Ovary (tissue), 9 donors: ENCODE results near the gene CNTN5. TPM values are rescaled to one million over a fixed set of nuclear protein-coding genes. Genes with fewer than 3 reads are reported as not detected.

Experiments used
- DNase-seq, 5 donors: peaks; one replicate each; pipeline ENCODE4 v3.0.0-alpha.2; 2019 to 2020
- H3K27ac ChIP-seq, 2 donors: fragments of 200-600 bp; one replicate each; pipeline versions ENCODE4 v1.5.1 to v1.8.0; 2019 to 2022
- H3K27me3 ChIP-seq: fragments of 200-600 bp; one replicate; pipeline ENCODE4 v1.8.0; 2022
- H3K36me3 ChIP-seq: fragments of 200-600 bp; sonication (generic); one replicate; pipeline ENCODE4 v1.5.1; 2019
- H3K4me1 ChIP-seq: one replicate; pipeline ENCODE4 v1.8.1; 2013; ENCODE audit warnings: mild to moderate bottlenecking, moderate library complexity; ENCODE audit not compliant: insufficient read depth
- H3K4me3 ChIP-seq: fragments of 200-600 bp; sonication (generic); one replicate; pipeline ENCODE4 v1.5.1; 2017
- H3K9me3 ChIP-seq, 2 donors: fragments of 200-600 bp in 1 of 2; sonication (generic) in 1 of 2; one replicate each; pipeline versions ENCODE4 v1.5.1 to v1.8.1; 2013 to 2019; ENCODE audit warnings: mild to moderate bottlenecking in 1 of 2, moderate library complexity in 1 of 2
- EP300 ChIP-seq: sonication (generic); formaldehyde crosslinking; IDR thresholded peaks from one replicate; pipeline ENCODE4 v1.6.1; 2017; ENCODE audit warnings: antibody characterized with exemption
- POLR2A ChIP-seq: fragments of 450-650 bp; IDR thresholded peaks from one replicate; pipeline ENCODE4 v1.6.1; 2017; ENCODE audit warnings: antibody characterized with exemption, mild to moderate bottlenecking, moderate library complexity
- WGBS, 3 donors: extraction: QIAGEN DNeasy Blood & Tissue Kit in 1 of 3; methylation state at CpG; one replicate each; pipeline versions ENCODE4 v1.1.5 to v1.1.7; 2013 to 2017; 5-methylcytosine and 5-hydroxymethylcytosine counted together
- intact Hi-C, 4 donors: fragments of 100-400 bp; cut with DNase I; formaldehyde crosslinking; loops; one replicate each; pipeline versions ENCODE4 v1.11.0 to v1.15.1; 2022 to 2023
- polyA plus RNA-seq, 2 donors: library from polyadenylated mRNA; stranded (reverse); fragments of 200-250 nt in 1 of 2; fragments of 350-450 nt in 1 of 2; fragmentation: Illumina TruSeq in 1 of 2; extraction: RNeasy Lipid Tissue Mini Kit (QIAGEN cat#74804) in 1 of 2; gene quantifications; one replicate each; pipeline ENCODE4 v1.2.3, GENCODE V29; 2013 to 2014
- total RNA-seq, 7 donors: library from RNA; depleted of rRNA in 2 of 7; stranded (reverse); fragments of >200 nt in 2 of 7; fragmentation: NEBNext Ultra II Directional in 3 of 7; extraction: Animal tissue kit (Norgen Biotek cat#: 25700) in 3 of 7; gene quantifications; one replicate each; pipeline versions ENCODE4 v1.1.0 to v1.2.4, GENCODE V29; 2016 to 2023
- TF ChIP-seq, protein P1 (sequence below), 3 donors: fragments of 450-650 bp in 2 of 3; fragments of 200-600 bp in 1 of 3; IDR thresholded peaks; one replicate each; pipeline versions ENCODE4 v1.5.1 to v1.8.0; 2016 to 2022; ENCODE audit warnings: antibody characterized with exemption in 3 of 3, mild to moderate bottlenecking in 1 of 3
- donor health status: DM: no; HTN: no; CAD: no; lungs with moderate emphysema.
- donor health status: DM: no; HTN: no; CAD: no.
- donor health status: Bipolar disorder and iron deficiency.
- donor health status: DM: yes; HTN: yes; CAD: no.
- donor health status: DM: no; HTN: no; CAD: no.
- donor health status: DM: yes; HTN: yes; CAD: no.

The CNTN5 gene
- total and polyA plus RNA-seq, 9 donors = 0.02 to 1.1 (median 0.15) TPM; not detected in 5

DNA sequence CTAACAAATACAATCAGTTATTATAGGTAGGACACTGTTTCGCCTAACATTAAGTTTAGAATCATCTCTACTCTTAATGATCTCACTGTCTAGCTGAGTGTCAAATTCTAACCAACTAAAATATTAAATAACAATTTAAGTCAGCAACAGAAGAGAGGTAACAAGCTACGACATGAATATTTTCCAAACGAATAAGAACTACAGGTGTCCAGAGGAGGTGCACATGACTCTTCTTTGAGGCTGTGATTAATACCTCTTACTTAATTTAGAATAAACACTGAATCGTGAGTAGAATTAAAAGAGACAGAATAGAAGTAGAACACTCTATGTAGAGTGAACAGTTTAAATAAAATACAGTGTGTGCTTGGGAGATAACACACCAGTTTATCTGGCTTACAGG lies 1047.4 kb downstream of the CNTN5 start:
- WGBS, 3 donors = 68 to 71% (median 70%) methylated on average over 4 of the region's 4 CpGs
- Histone ChIP-seq H3K27me3 (no peaks in the 10 kb centered on the region), H3K4me3 (no peak overlapping the region), H3K9me3 (no peaks in the 10 kb centered on the region), H3K4me1 (no peaks in the 10 kb centered on the region), H3K36me3 (no peaks in the 10 kb centered on the region), H3K27ac (no peak overlapping the region)
- no peak for DNase-seq
- intact Hi-C loops = no loop called here
- TF ChIP-seq POLR2A (no peak), EP300 (no peak)
- TF ChIP-seq, protein P1, sequence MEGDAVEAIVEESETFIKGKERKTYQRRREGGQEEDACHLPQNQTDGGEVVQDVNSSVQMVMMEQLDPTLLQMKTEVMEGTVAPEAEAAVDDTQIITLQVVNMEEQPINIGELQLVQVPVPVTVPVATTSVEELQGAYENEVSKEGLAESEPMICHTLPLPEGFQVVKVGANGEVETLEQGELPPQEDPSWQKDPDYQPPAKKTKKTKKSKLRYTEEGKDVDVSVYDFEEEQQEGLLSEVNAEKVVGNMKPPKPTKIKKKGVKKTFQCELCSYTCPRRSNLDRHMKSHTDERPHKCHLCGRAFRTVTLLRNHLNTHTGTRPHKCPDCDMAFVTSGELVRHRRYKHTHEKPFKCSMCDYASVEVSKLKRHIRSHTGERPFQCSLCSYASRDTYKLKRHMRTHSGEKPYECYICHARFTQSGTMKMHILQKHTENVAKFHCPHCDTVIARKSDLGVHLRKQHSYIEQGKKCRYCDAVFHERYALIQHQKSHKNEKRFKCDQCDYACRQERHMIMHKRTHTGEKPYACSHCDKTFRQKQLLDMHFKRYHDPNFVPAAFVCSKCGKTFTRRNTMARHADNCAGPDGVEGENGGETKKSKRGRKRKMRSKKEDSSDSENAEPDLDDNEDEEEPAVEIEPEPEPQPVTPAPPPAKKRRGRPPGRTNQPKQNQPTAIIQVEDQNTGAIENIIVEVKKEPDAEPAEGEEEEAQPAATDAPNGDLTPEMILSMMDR (IDR thresholded peaks at IDR 0.05) = no peak

DNA sequence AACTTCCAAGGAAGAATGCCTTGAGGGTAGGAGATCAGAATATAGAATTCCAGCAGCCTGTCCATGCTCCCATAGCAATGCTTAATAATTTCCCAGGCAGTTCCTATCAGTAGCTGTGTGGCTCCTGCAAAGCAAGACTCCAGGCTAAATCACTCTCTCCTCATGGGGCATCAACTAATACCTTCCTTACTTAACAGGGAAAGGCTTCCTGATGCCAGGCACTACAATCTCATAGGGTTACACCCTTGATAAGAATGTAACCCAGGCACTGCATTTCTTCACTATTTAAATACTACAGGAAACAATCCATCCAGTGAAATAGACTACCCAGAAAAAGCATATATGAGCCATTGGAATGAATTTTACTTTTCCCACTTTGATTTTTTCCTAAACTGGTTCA lies 1051.4 kb downstream of the CNTN5 start:
- no peak for TF ChIP-seq POLR2A
- TF ChIP-seq, protein P1 (IDR thresholded peaks at IDR 0.05) = no peak
- TF ChIP-seq EP300 = no peak
- intact Hi-C loops = no loop called here
- no peaks in the 10 kb centered on the region for H3K36me3 ChIP-seq
- no peak overlapping the region for H3K27ac ChIP-seq
- no peak overlapping the region for H3K4me3 ChIP-seq
- no peak for DNase-seq
- H3K4me1 ChIP-seq = no peaks in the 10 kb centered on the region
- H3K27me3 ChIP-seq = no peaks in the 10 kb centered on the region
- H3K9me3 ChIP-seq = no peaks in the 10 kb centered on the region

DNA sequence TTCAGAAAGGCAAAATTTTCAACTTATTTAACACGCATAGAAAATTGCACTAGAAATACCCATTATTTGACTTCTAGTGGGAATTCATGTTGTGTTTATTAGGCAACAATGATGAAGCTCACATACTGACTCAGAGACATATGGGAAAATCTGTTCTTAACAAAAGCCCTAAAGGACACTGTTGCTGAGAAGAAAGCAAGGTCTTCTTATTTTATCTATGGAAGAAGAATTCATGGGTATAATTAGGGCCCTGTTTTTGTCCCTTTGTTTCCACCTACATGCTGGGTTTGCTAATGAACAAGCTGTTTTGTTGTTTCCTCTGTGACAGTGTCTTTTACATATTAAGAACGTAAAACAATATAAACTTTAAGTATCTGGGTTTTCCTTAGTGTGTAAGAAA lies 1059.6 kb downstream of the CNTN5 start:
- no peak for DNase-seq
- no peak overlapping the region for H3K27ac ChIP-seq
- no peaks in the 10 kb centered on the region for H3K4me1 ChIP-seq
- no peaks in the 10 kb centered on the region for H3K36me3 ChIP-seq
- intact Hi-C loops = no loop called here
- TF ChIP-seq, protein P1 (IDR thresholded peaks at IDR 0.05) = no peak
- WGBS, 3 donors = 76 to 84% (median 80%) methylated on average over 2 of the region's 2 CpGs
- H3K27me3 ChIP-seq = no peaks in the 10 kb centered on the region
- H3K9me3 ChIP-seq = no peaks in the 10 kb centered on the region
- no peak overlapping the region for H3K4me3 ChIP-seq

DNA sequence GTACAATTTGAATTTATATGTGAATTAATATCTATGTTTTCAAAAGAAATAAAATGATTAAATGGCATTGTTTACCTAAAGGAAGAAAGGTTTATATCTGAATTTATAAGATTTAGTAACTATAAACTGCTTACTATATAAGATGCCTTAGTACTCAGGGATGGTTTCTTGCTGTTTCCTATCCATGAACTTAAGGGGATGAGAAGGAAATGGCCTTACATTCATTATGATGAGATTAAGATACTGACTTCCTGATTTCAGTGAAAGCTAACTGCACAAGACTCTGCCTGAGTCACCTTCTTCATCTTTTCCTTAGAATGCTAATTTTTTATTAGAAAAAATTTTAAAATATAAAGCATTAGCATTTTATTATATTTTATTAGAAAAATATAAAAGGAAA lies 1060.1 kb downstream of the CNTN5 start:
- TF ChIP-seq, protein P1 (IDR thresholded peaks at IDR 0.05) = no peak
- TF ChIP-seq POLR2A = no peak
- TF ChIP-seq EP300 = no peak
- Histone ChIP-seq H3K4me1 (no peaks in the 10 kb centered on the region), H3K27me3 (no peaks in the 10 kb centered on the region), H3K4me3 (no peak overlapping the region), H3K27ac (no peak overlapping the region), H3K36me3 (no peaks in the 10 kb centered on the region), H3K9me3 (no peaks in the 10 kb centered on the region)
- intact Hi-C loops = no loop called here
- DNase-seq = no peak

DNA sequence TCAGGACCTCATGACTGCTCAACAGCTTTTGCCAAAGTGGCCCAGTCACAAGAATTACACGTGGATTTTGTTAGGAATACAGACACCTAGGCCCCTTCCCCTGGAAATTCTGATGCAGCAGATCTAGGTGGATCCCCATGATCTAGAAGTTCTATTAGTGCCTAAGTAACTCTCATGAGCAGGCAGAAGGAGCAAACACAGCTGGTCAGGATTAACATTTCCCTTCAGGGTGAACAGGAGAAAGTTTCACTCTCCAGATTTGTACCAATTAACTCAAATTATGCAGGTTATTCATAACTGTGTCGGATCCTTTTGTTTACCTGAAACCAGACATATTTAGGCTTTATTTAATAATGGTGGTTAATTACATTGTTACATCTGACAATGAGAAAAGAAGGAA lies 1072.9 kb downstream of the CNTN5 start:
- intact Hi-C loops = no loop called here
- 87 to 90% (median 89%) methylated on average over 2 of the region's 2 CpGs for WGBS, 3 donors
- H3K9me3 ChIP-seq = no peaks in the 10 kb centered on the region
- no peaks in the 10 kb centered on the region for H3K27me3 ChIP-seq
- no peaks in the 10 kb centered on the region for H3K4me1 ChIP-seq
- no peak for DNase-seq
- no peak for TF ChIP-seq POLR2A
- TF ChIP-seq EP300 = no peak
- TF ChIP-seq, protein P1 (IDR thresholded peaks at IDR 0.05) = no peak
- no peak overlapping the region for H3K27ac ChIP-seq
- no peak overlapping the region for H3K4me3 ChIP-seq
- H3K36me3 ChIP-seq = no peaks in the 10 kb centered on the region
